Calu3 (cell line): ENCODE measurements around the gene SFMBT1. TPM values are rescaled to one million over a fixed set of nuclear protein-coding genes. Genes with fewer than 3 reads are reported as not detected.

ENCODE experiments used
- BruUV-seq: library from RNA; stranded (reverse); fragments of 400-500 nt; replicated peaks from 2 replicates; lab custom pipeline; 2021; lab: Mats Ljungman, UMichigan
- CTCF ChIA-PET: fragments of 300-600 bp; sonication (Branson Sonifier 250); formaldehyde crosslinking; loops from one replicate; lab custom pipeline; 2022; ENCODE audit warnings: antibody characterized with exemption; lab: Charles Lee
- DNase-seq: peaks from one replicate; pipeline ENCODE4 v3.0.0; 2022
- H3K27ac Mint-ChIP-seq: one replicate; pipeline ENCODE4 v1.8.0; 2022; ENCODE audit warnings: mixed read lengths; ENCODE audit not compliant: unreplicated experiment
- H3K27me3 Mint-ChIP-seq: one replicate; pipeline ENCODE4 v1.8.0; 2022; ENCODE audit warnings: mixed read lengths; ENCODE audit not compliant: unreplicated experiment
- H3K36me3 Mint-ChIP-seq: one replicate; pipeline ENCODE4 v1.8.0; 2022; ENCODE audit warnings: mild to moderate bottlenecking, moderate library complexity, mixed read lengths; ENCODE audit not compliant: insufficient read depth, unreplicated experiment
- H3K4me1 Mint-ChIP-seq: one replicate; pipeline ENCODE4 v1.8.0; 2022; ENCODE audit warnings: mild to moderate bottlenecking, low read depth, mixed read lengths; ENCODE audit not compliant: unreplicated experiment
- H3K4me3 Mint-ChIP-seq: one replicate; pipeline ENCODE4 v1.8.0; 2022; ENCODE audit warnings: mild to moderate bottlenecking, low read depth, moderate library complexity, mixed read lengths; ENCODE audit not compliant: unreplicated experiment
- H3K9me3 Mint-ChIP-seq: one replicate; pipeline ENCODE4 v1.8.0; 2022; ENCODE audit warnings: low read depth, mixed read lengths; ENCODE audit not compliant: unreplicated experiment
- intact Hi-C: fragments of 100-400 bp; cut with micrococcal nuclease; formaldehyde crosslinking; loops from one replicate; pipeline ENCODE4 v1.10.0; 2022; ENCODE audit not compliant: unreplicated experiment
- total RNA-seq: library from RNA; stranded (reverse); gene quantifications from 2 replicates; pipeline ENCODE4 v1.2.3, GENCODE V29; 2022
- TF ChIP-seq, protein P1 (sequence below): fragments of 200-600 bp; IDR thresholded peaks from one replicate; pipeline ENCODE4 v1.8.0; 2022; ENCODE audit warnings: antibody characterized with exemption; ENCODE audit not compliant: unreplicated experiment

SFMBT1 gene
- total RNA-seq, 1 experiment from 2014 or later: 36.6 TPM

DNA sequence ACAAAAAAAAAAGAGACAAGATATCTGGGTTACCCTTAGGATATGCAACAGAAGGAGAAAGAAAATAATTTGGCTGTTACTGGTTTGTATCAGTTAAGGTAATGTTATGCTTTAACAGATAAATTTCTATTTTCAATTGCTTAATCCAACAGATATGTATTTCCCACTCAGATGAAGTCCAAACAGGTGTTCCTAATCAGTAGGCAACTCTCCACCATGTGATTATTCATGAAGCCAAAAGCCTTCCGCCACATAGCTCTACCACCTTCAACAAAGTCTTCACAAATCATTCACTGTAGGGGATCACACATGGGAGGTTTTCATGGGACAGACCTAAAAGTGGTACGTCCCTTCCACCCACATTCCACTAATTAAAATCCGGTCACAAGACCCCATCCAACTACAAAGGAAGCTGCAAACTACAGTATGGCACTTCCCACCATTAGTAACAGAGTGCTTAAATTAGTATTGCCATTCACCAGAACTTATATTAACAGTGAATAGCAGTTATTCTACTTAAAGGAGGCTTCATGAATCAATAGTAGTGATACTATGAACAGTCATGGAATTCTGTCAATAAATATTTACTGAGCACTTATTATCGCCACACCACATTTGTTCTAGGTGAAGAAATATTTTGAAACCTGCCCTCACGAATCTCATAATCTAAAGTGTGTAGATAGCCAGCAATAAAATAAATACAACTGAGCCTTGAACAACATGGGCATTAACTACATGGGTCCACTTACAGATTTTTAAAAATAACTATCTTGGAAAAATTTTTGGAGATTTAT, 66.5 kb downstream of the SFMBT1 start:
- TF ChIP-seq, protein P1, sequence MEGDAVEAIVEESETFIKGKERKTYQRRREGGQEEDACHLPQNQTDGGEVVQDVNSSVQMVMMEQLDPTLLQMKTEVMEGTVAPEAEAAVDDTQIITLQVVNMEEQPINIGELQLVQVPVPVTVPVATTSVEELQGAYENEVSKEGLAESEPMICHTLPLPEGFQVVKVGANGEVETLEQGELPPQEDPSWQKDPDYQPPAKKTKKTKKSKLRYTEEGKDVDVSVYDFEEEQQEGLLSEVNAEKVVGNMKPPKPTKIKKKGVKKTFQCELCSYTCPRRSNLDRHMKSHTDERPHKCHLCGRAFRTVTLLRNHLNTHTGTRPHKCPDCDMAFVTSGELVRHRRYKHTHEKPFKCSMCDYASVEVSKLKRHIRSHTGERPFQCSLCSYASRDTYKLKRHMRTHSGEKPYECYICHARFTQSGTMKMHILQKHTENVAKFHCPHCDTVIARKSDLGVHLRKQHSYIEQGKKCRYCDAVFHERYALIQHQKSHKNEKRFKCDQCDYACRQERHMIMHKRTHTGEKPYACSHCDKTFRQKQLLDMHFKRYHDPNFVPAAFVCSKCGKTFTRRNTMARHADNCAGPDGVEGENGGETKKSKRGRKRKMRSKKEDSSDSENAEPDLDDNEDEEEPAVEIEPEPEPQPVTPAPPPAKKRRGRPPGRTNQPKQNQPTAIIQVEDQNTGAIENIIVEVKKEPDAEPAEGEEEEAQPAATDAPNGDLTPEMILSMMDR: no peak
- Mint-ChIP-seq H3K4me1 (peaks cover 20% of the 10 kb centered on the region), H3K4me3 (no peak overlapping the region), H3K9me3 (no peaks in the 10 kb centered on the region), H3K36me3 (no peaks in the 10 kb centered on the region), H3K27ac (no peak overlapping the region), H3K27me3 (no peaks in the 10 kb centered on the region)
- no peak for DNase-seq
- CTCF ChIA-PET: no interaction called here
- intact Hi-C loops: no loop called here
- BruUV-seq: no TSS peak

GRCh38 chr3:52978109-52978754, 67.6 kb downstream of the SFMBT1 start:
- Mint-ChIP-seq H3K4me1 (peaks cover 9% of the 10 kb centered on the region), H3K27ac (no peak overlapping the region), H3K9me3 (no peaks in the 10 kb centered on the region), H3K27me3 (no peaks in the 10 kb centered on the region), H3K36me3 (no peaks in the 10 kb centered on the region), H3K4me3 (no peak overlapping the region)
- CTCF ChIA-PET: no interaction called here
- no TSS peak for BruUV-seq
- TF ChIP-seq, protein P1: no peak
- DNase-seq: no peak
- intact Hi-C loops: no loop called here

DNA sequence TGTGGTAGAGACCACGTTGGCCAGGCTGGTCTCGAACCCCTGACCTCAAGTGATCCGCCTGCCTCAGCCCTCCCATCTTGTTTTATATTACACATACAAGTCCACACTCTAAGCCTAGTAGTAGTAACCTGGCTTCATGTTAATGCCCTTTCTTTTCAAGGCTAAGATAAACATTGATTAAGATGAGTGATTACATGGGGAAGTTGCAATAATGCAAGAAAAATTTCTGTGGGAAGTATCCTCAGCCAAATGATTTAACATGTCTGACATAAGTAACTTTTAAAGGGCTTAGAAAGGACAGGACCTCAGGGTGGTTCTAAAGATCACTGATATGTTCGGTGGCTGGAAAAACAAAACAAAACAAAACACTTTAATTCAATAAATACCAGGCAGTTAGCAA, 72.1 kb downstream of the SFMBT1 start:
- H3K4me1 Mint-ChIP-seq: peaks cover 9% of the 10 kb centered on the region
- no peak overlapping the region for H3K27ac Mint-ChIP-seq
- no peaks in the 10 kb centered on the region for H3K9me3 Mint-ChIP-seq
- intact Hi-C loops: no loop called here
- CTCF ChIA-PET: no interaction called here
- no TSS peak for BruUV-seq
- H3K27me3 Mint-ChIP-seq: no peaks in the 10 kb centered on the region
- no peak for DNase-seq
- no peak overlapping the region for H3K4me3 Mint-ChIP-seq
- TF ChIP-seq, protein P1: no peak
- H3K36me3 Mint-ChIP-seq: no peaks in the 10 kb centered on the region

- no peaks in the 10 kb centered on the region for H3K4me1 Mint-ChIP-seq
- CTCF ChIA-PET: interaction anchor here (0.6 kb wide), 1 partner anchor 136 kb away, joined by 3 read pairs; no protein-coding TSS in a partner anchor
- no peaks in the 10 kb centered on the region for H3K36me3 Mint-ChIP-seq
- no peak overlapping the region for H3K4me3 Mint-ChIP-seq
- TF ChIP-seq, protein P1: no peak
- BruUV-seq: no TSS peak
- no peak overlapping the region for H3K27ac Mint-ChIP-seq
- no peaks in the 10 kb centered on the region for H3K9me3 Mint-ChIP-seq
- no peaks in the 10 kb centered on the region for H3K27me3 Mint-ChIP-seq
- DNase-seq: no peak
- intact Hi-C loops: no loop called here
Measured at GRCh38 chr3:52971895-52972294, 74.0 kb downstream of the SFMBT1 start.
